ENCODE measurements around the gene CDH4. TPM values are rescaled to one million over a fixed set of nuclear protein-coding genes. Genes with fewer than 3 reads are reported as not detected.

CDH4 gene
- total and polyA plus RNA-seq, 2 of the 8 experiments (the other 6 are each of a cell fraction or from before 2014, with no cell fraction given), result 4.3 to 7.9 TPM

DNA sequence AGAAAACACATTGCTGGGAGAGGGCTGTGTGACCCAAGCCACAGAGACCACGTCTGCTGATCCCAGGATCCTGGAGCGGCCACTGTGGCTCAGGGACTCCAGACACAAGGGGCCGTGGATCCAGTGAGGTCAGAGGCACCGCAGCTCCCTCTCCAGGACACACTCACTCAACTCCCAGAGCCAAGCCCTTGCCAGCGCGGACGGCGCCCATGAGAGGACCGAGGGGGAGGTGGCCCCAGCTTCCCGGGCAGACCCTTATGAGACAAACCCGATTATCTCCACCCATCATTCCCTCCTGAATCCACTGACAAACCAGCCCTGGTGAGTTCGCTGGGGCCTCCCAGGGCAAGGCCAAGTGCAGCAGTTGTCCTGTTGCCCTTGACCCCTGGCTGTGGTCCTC, 612.4 kb downstream of the CDH4 start:
- H2BK20ac ChIP-seq (ENCODE audit: low read length), result no peak overlapping the region
- H3K9ac ChIP-seq (replicated peaks in 1 of 4; ENCODE audit: extremely low read depth in 1 of 4, low read depth in 3 of 4, low read length in 3 of 4), result no peak overlapping the region
- no peak overlapping the region for H3K27ac ChIP-seq (ENCODE audit: low read depth, low read length)
- no peak for TF ChIP-seq GABPA (IDR thresholded peaks at IDR 0.05; ENCODE audit: borderline replicate concordance, insufficient read depth, low read length)
- TF ChIP-seq, protein P1, sequence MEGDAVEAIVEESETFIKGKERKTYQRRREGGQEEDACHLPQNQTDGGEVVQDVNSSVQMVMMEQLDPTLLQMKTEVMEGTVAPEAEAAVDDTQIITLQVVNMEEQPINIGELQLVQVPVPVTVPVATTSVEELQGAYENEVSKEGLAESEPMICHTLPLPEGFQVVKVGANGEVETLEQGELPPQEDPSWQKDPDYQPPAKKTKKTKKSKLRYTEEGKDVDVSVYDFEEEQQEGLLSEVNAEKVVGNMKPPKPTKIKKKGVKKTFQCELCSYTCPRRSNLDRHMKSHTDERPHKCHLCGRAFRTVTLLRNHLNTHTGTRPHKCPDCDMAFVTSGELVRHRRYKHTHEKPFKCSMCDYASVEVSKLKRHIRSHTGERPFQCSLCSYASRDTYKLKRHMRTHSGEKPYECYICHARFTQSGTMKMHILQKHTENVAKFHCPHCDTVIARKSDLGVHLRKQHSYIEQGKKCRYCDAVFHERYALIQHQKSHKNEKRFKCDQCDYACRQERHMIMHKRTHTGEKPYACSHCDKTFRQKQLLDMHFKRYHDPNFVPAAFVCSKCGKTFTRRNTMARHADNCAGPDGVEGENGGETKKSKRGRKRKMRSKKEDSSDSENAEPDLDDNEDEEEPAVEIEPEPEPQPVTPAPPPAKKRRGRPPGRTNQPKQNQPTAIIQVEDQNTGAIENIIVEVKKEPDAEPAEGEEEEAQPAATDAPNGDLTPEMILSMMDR (IDR thresholded peaks at IDR 0.05; ENCODE audit: control extremely low read depth in 1 of 3, insufficient read depth in 1 of 3, low read depth in 1 of 3, low read length in 3 of 3), result peak in 1 of 3 experiments; percentile 14; a peak in 1 of 4 replicates
- H3K36me3 ChIP-seq (ENCODE audit: control insufficient read depth in 2 of 4, insufficient read depth in 4 of 4, low read length in 3 of 4), result no peaks in the 10 kb centered on the region
- H4K5ac ChIP-seq (ENCODE audit: insufficient read length, low read depth, low read length), result no peak overlapping the region
- H3K9me3 ChIP-seq (ENCODE audit: insufficient read depth in 2 of 2, low read depth in 1 of 2, low read length in 1 of 2), result no peaks in the 10 kb centered on the region
- H2BK12ac ChIP-seq (ENCODE audit: low read depth, low read length), result no peak overlapping the region
- no peak overlapping the region for H3K4me2 ChIP-seq (ENCODE audit: insufficient read depth in 1 of 2, low read depth in 2 of 2, low read length in 2 of 2)
- no peak overlapping the region for H3K14ac ChIP-seq (ENCODE audit: insufficient read length)
- H3K23me2 ChIP-seq (ENCODE audit: low read depth, low read length), result peaks cover 4% of the 10 kb centered on the region; the same call in 1 of the 2 replicates
- H4K20me1 ChIP-seq (replicated peaks in 1 of 2; ENCODE audit: control insufficient read depth in 1 of 2, insufficient read depth in 2 of 2, low read length in 2 of 2), result peaks cover 3 to 6% of the 10 kb centered on the region in 2 experiments
- H4K8ac ChIP-seq (ENCODE audit: extremely low read depth, insufficient read depth, low read length), result no peak overlapping the region; the same call in 1 of the 2 replicates
- no peak overlapping the region for H3K18ac ChIP-seq (ENCODE audit: extremely low read depth, low read length)
- no peak for DNase-seq (ENCODE audit: low read depth in 1 of 2, low spot score in 2 of 2)
- no peaks in the 10 kb centered on the region for H3K79me1 ChIP-seq (ENCODE audit: low read depth, low read length)
- no peak overlapping the region for H4K91ac ChIP-seq (replicated peaks; ENCODE audit: insufficient read length, low read length)
- H2AFZ ChIP-seq (ENCODE audit: low read length), result no peak overlapping the region
- no peaks in the 10 kb centered on the region for H3K4me1 ChIP-seq (replicated peaks in 1 of 4; ENCODE audit: control insufficient read depth in 3 of 4, insufficient read depth in 4 of 4, low read length in 3 of 4)
- no peak overlapping the region for H2BK15ac ChIP-seq (ENCODE audit: low read length)
- H3K4me3 ChIP-seq (ENCODE audit: extremely low read depth in 1 of 4, insufficient read depth in 2 of 4, low read depth in 3 of 4, low read length in 4 of 4), result no peak overlapping the region
- 87% methylated on average over 11 of the region's 12 CpGs; no CpG with 5 or more reads in 1 of the 2 experiments for WGBS, 2 experiments (ENCODE audit: extremely low coverage in 1 of 2, insufficient coverage in 1 of 2, insufficient read length in 1 of 2, insufficient replicate concordance in 2 of 2, low coverage in 1 of 2, low lambda C conversion rate in 2 of 2, missing lambda C conversion rate in 1 of 2)
- H3K79me2 ChIP-seq (ENCODE audit: control insufficient read depth in 1 of 2, insufficient read depth in 2 of 2, low read length in 2 of 2), result no peaks in the 10 kb centered on the region
- H2AK5ac ChIP-seq (ENCODE audit: low read depth, low read length), result no peak overlapping the region
- no peak overlapping the region for H2BK120ac ChIP-seq (replicated peaks; ENCODE audit: low read depth, low read length)
- H3K23ac ChIP-seq (ENCODE audit: insufficient read length), result no peak overlapping the region
- no peak for FAIRE-seq
- peaks cover 0 to 9% (median 0%) of the 10 kb centered on the region in 4 experiments; a peak in 4 of 7 replicates for H3K27me3 ChIP-seq (replicated peaks in 1 of 4; ENCODE audit: control insufficient read depth in 3 of 4, extremely low read depth in 1 of 4, insufficient read depth in 3 of 4, low read length in 3 of 4)
- POLR2A ChIA-PET (ENCODE audit: partially characterized antibody), result no interaction called here
- no peak overlapping the region for H2BK5ac ChIP-seq (ENCODE audit: low read depth, low read length)
- CTCF ChIA-PET (ENCODE audit: partially characterized antibody), result interaction anchor here (0.9 to 2.3 kb wide), 5 partner anchors 9 to 141 kb away, joined by 3 to 9 read pairs (median 4); no protein-coding TSS in a partner anchor
- H3K56ac ChIP-seq (replicated peaks; ENCODE audit: insufficient read length, low read depth, low read length), result no peak overlapping the region
- no peak overlapping the region for H3K4ac ChIP-seq (replicated peaks; ENCODE audit: insufficient read length, low read depth, low read length)

All from H1 (cell line).